ENCODE measurements around the gene ZNF319.
"Not testable (repeated sequence)": the region's sequence is repeated elsewhere in the genome, so short reads cannot be mapped to it uniquely, and the experiment has no call there.

The ZNF319 gene

DNA sequence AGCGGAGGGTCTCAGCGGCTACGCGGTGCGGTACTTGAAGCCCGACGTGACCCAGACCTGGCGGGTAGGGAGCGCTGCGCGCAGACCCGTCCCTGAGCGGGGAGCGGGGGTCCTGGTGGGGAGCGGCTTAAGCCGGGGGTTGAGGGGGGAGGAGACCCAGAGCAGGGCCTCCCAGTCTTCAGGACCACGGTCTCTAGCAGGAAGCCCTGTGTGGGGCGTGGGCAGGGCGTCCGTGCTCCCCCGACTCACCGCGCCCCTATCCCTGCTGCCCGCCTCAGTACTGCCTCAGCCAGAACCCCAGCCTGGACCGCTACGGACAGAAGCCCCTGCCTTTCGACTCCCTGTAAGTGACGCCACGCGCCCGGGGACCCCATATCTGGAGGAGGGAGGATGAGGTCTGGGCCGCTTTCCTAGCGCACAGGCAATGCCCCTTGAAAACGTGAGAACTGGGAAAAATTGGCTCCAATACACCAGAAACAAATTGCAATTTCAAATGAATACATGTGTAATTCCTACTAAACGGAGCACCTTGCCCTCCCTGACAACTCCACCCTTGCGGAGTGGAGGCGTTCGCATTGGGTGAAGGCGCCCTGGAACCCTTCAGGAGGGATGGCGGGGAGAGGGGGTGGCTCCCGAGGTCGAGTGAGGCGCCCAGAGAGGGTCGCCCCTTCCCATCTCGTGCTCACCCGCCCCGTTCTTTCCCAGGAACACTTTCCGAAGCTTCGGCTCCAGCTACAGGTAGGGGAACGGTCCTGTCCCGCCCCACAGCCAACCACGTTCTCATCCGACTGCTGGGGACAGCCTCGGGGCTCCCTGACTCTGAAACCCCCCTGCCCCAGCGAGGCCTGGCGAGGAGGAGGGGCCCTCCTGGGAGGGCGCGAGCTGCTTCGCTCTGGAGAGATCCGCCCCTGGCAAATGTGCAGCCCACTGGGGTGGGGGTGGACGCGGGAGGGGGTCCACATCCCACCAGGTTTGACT lies 15.0 kb downstream of the ZNF319 start:
- H3K9me3 ChIP-seq (ENCODE audit: control insufficient read depth, low read length): no peaks in the 10 kb centered on the region
- H3K9ac ChIP-seq (ENCODE audit: low read length): no peak overlapping the region
- peaks cover 14% of the 10 kb centered on the region for H3K4me1 ChIP-seq (ENCODE audit: control insufficient read depth, insufficient read depth, low read length)
- peaks cover 21% of the 10 kb centered on the region for H3K27me3 ChIP-seq (ENCODE audit: control insufficient read depth, insufficient read depth, low read length)
- H3K36me3 ChIP-seq (ENCODE audit: control insufficient read depth, insufficient read depth, low read length): no peaks in the 10 kb centered on the region
- H3K4me3 ChIP-seq (ENCODE audit: low read length): no peak overlapping the region

DNA sequence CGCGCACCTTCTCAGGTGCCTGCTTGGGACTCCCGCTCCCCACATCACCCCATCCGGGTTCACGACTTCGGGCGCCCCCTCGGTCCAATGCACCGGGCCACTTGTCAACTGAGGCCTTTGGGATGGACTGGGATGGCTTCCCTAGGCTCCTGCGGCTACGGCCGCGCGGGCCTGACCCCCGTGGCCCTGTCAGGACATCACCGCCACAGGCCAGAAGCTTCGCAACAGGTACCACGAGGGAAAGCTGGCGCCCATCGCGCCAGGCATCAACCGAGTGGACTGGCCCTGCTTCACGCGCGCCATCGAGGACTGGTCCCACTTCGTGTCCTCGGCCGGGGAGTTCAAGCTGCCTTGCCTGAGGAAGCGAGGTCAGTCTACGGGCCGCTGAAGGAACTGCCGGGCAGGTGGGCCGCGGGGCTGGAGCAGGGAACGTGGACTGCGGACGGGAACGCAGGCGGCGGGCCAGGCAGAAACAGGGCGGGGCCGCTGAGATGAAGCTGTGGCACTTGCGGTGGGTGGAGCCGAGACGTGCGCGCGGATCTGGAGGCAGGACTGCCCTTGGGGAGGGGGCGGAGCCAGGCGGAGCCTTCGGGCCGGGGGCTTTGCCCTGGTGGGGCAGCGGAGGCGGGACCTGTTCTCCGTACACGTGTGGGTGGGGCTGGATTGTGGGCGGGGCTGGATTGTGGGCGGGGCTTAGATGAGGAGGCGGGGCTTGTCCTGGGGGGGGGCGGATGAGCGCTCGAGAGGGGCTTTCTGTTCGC lies 15.8 kb downstream of the ZNF319 start:
- H3K36me3 ChIP-seq (ENCODE audit: control insufficient read depth, insufficient read depth, low read length): no peaks in the 10 kb centered on the region
- no peaks in the 10 kb centered on the region for H3K9me3 ChIP-seq (ENCODE audit: control insufficient read depth, low read length)
- H3K9ac ChIP-seq (ENCODE audit: low read length): no peak overlapping the region
- peaks cover 14% of the 10 kb centered on the region for H3K4me1 ChIP-seq (ENCODE audit: control insufficient read depth, insufficient read depth, low read length)
- no peak overlapping the region for H3K4me3 ChIP-seq (ENCODE audit: low read length)
- H3K27me3 ChIP-seq (ENCODE audit: control insufficient read depth, insufficient read depth, low read length): peaks cover 21% of the 10 kb centered on the region

DNA sequence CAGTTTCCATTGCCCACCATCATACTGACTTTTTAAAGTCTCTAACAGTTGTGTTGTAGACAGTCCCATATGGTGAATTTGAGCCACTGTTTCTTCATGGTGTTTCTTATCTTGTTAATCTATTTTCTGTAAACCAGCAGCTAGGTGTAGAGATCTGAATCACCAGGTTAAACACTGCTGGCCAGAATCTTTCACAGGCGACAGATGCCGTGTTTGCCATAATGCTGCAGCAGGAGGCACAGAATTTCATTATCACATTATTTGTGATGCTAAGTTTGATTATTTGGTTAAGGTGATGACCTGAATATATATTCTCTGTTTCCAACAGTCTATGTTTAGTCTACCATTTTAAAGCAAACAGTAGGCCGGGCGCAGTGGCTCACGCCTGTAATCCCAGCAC lies 18.1 kb downstream of the ZNF319 start:
- Histone ChIP-seq H3K9me3 (ENCODE audit: control insufficient read depth, low read length) (no peaks in the 10 kb centered on the region), H3K9ac (ENCODE audit: low read length) (no peak overlapping the region), H3K27me3 (ENCODE audit: control insufficient read depth, insufficient read depth, low read length) (peaks cover 21% of the 10 kb centered on the region), H3K4me1 (ENCODE audit: control insufficient read depth, insufficient read depth, low read length) (peaks cover 14% of the 10 kb centered on the region), H3K4me3 (ENCODE audit: low read length) (no peak overlapping the region), H3K36me3 (ENCODE audit: control insufficient read depth, insufficient read depth, low read length) (no peaks in the 10 kb centered on the region)

DNA sequence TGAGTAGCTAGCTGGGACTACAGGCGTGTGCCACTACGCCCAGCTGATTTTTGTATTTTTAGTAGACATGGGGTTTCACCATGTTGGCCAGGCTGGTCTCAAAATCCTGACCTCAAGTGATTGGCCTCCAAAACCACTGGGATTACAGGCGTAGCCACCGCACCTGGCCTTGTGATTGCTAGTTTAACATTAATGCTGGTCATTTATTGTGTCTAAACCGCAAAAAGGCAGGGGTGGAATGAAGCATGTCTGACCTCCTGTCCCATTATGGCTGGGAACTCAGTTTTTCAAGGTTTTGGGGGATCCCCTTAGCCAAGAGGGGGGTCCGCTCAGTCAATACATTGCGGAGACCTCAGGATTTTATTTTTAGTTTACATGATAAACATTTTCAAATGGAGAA lies 18.8 kb downstream of the ZNF319 start:
- H3K36me3 ChIP-seq (ENCODE audit: control insufficient read depth, insufficient read depth, low read length): no peaks in the 10 kb centered on the region
- peaks cover 14% of the 10 kb centered on the region for H3K4me1 ChIP-seq (ENCODE audit: control insufficient read depth, insufficient read depth, low read length)
- peaks cover 21% of the 10 kb centered on the region for H3K27me3 ChIP-seq (ENCODE audit: control insufficient read depth, insufficient read depth, low read length)
- H3K4me3 ChIP-seq (ENCODE audit: low read length): no peak overlapping the region
- H3K9ac ChIP-seq (ENCODE audit: low read length): no peak overlapping the region
- no peaks in the 10 kb centered on the region for H3K9me3 ChIP-seq (ENCODE audit: control insufficient read depth, low read length)

DNA sequence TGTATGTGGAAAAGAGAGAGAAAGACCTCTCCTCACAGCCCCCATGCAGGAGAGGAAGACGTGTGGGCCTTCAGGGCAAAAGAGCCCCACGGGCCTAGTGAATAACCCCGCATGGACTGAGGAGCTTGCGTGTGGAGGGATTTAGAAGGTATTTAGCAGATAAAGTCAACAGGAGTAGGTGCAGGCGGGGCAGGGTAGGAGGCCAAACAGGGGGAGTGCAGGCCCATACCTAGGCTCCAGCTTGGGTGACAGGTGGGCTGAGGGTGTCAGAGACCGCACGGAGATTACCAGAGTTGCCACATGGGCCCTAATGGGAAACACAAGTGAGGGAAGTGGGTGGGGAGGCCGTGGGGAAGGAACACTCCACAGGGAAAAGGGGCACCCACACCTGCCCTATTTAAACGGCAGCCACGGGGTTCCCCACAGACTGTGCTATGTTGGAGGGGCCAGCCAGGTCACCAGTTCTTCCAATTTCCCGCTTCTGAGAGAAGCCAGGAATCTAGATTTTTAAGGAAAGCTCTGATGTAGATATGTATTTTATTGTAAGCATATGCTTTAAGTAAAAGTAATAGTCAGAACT lies 21.4 kb downstream of the ZNF319 start:
- Histone ChIP-seq H3K4me3 (ENCODE audit: low read length) (no peak overlapping the region), H3K27me3 (ENCODE audit: control insufficient read depth, insufficient read depth, low read length) (peaks cover 2% of the 10 kb centered on the region), H3K36me3 (ENCODE audit: control insufficient read depth, insufficient read depth, low read length) (no peaks in the 10 kb centered on the region), H3K9ac (ENCODE audit: low read length) (no peak overlapping the region), H3K9me3 (ENCODE audit: control insufficient read depth, low read length) (no peaks in the 10 kb centered on the region), H3K4me1 (ENCODE audit: control insufficient read depth, insufficient read depth, low read length) (peaks cover 10% of the 10 kb centered on the region)

DNA sequence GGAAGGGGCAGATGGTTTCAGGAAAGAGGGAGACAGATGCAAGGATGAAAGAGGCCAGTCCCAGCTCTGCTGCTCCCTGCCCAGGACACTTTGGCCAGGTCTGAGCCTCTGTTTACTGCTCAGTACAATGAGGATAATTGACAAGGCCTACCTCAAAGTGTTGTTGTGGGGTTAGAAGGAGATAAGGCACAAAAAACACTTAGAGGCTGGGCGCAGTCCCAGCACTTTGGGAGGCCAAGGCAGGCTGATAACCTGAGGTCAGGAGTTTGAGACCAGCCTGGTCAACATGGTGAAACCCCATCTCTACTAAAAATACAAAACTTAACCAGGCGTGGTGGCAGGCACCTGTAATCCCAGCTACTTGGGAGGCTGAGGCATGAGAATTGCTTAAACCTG lies 22.4 kb downstream of the ZNF319 start:
- H3K4me1 ChIP-seq (ENCODE audit: control insufficient read depth, insufficient read depth, low read length): not testable (repeated sequence)

DNA sequence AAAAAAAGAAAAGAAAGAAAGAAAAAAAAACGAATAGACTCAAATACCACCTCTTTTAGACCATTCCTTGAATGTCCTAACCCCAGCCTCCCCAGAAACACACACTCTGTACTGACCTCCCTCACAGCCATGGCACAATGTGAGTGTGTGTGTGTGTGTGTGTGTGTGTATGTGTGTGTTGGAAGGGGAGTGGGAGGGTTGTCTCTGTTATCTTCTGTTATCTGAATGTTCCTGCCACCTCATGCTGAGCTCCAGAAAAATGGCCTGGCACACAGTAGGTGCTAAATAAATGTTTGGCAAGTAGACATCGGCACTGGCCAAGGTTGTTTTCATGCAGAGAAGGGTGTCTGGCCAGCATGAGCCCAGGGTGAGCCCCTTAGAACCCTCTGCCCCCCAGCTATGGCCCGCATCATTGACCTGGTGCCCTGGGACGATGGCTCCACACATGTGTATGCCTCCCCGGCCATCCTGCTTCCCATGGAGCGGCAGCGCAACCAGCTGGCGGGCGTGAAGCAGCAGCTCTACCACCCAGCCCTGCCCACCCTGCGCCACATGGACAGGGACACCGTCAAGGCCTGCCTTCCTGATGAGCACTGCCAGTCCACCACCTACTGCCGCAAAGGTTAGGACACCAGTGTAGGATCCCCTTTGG lies 22.9 kb downstream of the ZNF319 start:
- H3K27me3 ChIP-seq (ENCODE audit: control insufficient read depth, insufficient read depth, low read length): no peaks in the 10 kb centered on the region
- no peaks in the 10 kb centered on the region for H3K36me3 ChIP-seq (ENCODE audit: control insufficient read depth, insufficient read depth, low read length)
- H3K4me1 ChIP-seq (ENCODE audit: control insufficient read depth, insufficient read depth, low read length): peaks cover 10% of the 10 kb centered on the region
- H3K9me3 ChIP-seq (ENCODE audit: control insufficient read depth, low read length): no peaks in the 10 kb centered on the region
- H3K4me3 ChIP-seq (ENCODE audit: low read length): no peak overlapping the region
- no peak overlapping the region for H3K9ac ChIP-seq (ENCODE audit: low read length)

More for the DNA sequence above, 22.4 kb downstream of the ZNF319 start:
- not testable (repeated sequence) for H3K9ac ChIP-seq (ENCODE audit: low read length); H3K27me3 ChIP-seq (ENCODE audit: control insufficient read depth, insufficient read depth, low read length); H3K36me3 ChIP-seq (ENCODE audit: control insufficient read depth, insufficient read depth, low read length); H3K9me3 ChIP-seq (ENCODE audit: control insufficient read depth, low read length); H3K4me3 ChIP-seq (ENCODE audit: low read length)

DNA sequence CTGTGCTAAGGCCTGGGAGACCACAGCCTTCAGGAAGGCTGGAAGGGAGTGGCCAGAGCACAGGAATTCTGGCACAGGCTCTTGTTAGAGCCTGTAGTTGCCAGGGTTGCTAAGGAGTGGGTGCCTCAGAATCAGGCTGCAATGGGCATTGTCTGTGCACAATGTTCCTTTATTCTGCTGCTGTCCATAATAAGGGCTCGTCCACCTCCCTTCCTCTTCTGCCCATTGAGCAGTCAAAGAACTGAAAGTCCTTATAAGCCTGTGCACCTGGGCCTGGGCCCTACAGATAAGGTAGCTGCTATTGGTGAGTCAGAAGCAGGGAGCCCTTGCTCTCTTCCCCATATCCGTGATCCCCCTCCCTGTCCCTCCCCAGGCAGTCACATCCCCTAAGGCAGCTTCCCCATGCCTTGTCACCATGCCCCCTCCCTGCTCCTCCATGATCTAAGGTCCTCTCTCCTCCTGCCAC lies 24.1 kb downstream of the ZNF319 start:
- Histone ChIP-seq H3K4me3 (ENCODE audit: low read length) (no peak overlapping the region), H3K4me1 (ENCODE audit: control insufficient read depth, insufficient read depth, low read length) (peaks cover 10% of the 10 kb centered on the region), H3K36me3 (ENCODE audit: control insufficient read depth, insufficient read depth, low read length) (no peaks in the 10 kb centered on the region), H3K27me3 (ENCODE audit: control insufficient read depth, insufficient read depth, low read length) (no peaks in the 10 kb centered on the region), H3K9ac (ENCODE audit: low read length) (no peak overlapping the region), H3K9me3 (ENCODE audit: control insufficient read depth, low read length) (no peaks in the 10 kb centered on the region)

DNA sequence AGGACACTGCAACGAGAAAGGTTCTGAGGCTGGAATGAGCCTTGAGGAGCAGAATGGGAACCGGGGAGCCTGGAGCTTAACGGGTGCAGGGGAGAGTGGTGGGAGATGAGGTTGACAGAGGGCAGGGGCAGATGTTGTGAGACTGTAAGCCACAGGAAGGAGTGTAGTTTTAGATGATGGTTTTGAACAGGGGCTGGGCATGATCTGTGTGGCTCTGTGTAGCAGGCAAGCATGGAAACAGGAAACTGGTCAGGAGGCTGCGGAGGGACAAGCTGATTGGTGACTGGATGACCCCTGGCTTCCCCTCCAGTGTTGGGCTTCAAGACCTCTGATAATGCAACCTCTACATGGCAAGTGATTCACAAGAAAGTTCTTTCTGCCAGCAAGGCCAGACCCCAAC lies 28.2 kb downstream of the ZNF319 start:
- Histone ChIP-seq H3K4me3 (ENCODE audit: low read length) (no peak overlapping the region), H3K9ac (ENCODE audit: low read length) (no peak overlapping the region), H3K27me3 (ENCODE audit: control insufficient read depth, insufficient read depth, low read length) (no peaks in the 10 kb centered on the region), H3K36me3 (ENCODE audit: control insufficient read depth, insufficient read depth, low read length) (no peaks in the 10 kb centered on the region), H3K9me3 (ENCODE audit: control insufficient read depth, low read length) (no peaks in the 10 kb centered on the region), H3K4me1 (ENCODE audit: control insufficient read depth, insufficient read depth, low read length) (peaks cover 10% of the 10 kb centered on the region)

DNA sequence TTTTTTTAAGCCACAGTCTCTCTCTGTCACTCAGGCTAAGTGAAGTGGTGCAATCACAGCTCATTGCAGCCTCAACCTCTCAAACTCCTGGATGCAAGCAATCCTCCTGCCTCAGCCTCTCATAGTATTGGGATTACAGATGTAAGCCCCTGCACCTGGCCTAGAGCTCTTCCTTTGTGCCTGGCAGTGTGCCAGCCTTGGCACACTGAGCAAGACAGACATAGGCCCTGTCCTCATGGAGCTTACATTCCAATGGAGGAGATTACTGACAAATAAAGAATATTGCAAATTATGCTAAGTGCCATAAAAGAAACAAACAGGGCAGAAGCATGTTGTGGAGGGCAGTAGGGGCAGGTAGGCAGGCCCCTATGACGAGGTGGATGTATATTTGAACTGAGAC lies 28.6 kb downstream of the ZNF319 start:
- no peak overlapping the region for H3K4me3 ChIP-seq (ENCODE audit: low read length)
- peaks cover 12% of the 10 kb centered on the region for H3K4me1 ChIP-seq (ENCODE audit: control insufficient read depth, insufficient read depth, low read length)
- H3K36me3 ChIP-seq (ENCODE audit: control insufficient read depth, insufficient read depth, low read length): no peaks in the 10 kb centered on the region
- no peaks in the 10 kb centered on the region for H3K9me3 ChIP-seq (ENCODE audit: control insufficient read depth, low read length)
- H3K27me3 ChIP-seq (ENCODE audit: control insufficient read depth, insufficient read depth, low read length): no peaks in the 10 kb centered on the region
- H3K9ac ChIP-seq (ENCODE audit: low read length): no peak overlapping the region

DNA sequence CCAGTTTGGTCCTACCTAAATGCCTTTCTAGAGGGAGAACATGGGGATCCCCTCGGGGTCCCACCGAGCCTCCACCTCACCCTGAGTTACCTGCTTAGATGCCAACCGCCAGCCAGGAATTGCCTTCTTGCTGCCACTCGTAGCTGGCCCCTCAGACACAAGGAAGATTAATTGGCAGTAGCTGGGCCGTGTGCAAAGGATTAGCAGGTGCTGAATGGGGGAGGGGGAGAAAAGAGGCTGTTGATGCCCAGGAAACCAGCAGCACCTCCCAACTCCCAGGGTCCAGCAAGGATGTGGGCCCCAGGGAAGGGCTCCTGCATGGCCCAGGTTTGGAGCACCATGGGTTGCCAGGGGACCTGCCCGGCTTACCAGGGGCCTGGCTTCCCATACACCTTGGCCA lies 29.5 kb downstream of the ZNF319 start, which contains the start of gene CNGB1:
CNGB1 (minus strand) TSS at position 159 of the 400 bp plus-strand sequence. CDS start 3,842 bp downstream, outside the sequence.
- no peak within 1 kb of the TSS for H3K4me3 ChIP-seq (ENCODE audit: low read length)
- peaks cover 8% of the 10 kb centered on the region for H3K4me1 ChIP-seq (ENCODE audit: control insufficient read depth, insufficient read depth, low read length)
- no peak within 1 kb of the TSS for H3K9ac ChIP-seq (ENCODE audit: low read length)
- no peaks in the 10 kb centered on the region for H3K27me3 ChIP-seq (ENCODE audit: control insufficient read depth, insufficient read depth, low read length)
- no peaks in the 10 kb centered on the region for H3K9me3 ChIP-seq (ENCODE audit: control insufficient read depth, low read length)
- H3K36me3 ChIP-seq (ENCODE audit: control insufficient read depth, insufficient read depth, low read length): no peaks in the 10 kb centered on the region
